HG02884 (cell line): ENCODE data around the gene TLR1.
"Not testable (repeated sequence)": the region's sequence is repeated elsewhere in the genome, so short reads cannot be mapped to it uniquely, and the experiment has no call there.

Source experiments
- ATAC-seq: cut with Tn5 transposase; IDR thresholded peaks from one replicate; pipeline ENCODE4 v1.9.1; 2021; ENCODE audit warnings: mild to moderate bottlenecking, moderate library complexity; ENCODE audit not compliant: unreplicated experiment

TLR1 gene

GRCh38 chr4:38775326-38775725 is 29.3 kb downstream of the TLR1 start:
- ATAC-seq, result no peak

- no peak for ATAC-seq
Measured at GRCh38 chr4:38774181-38774955, 30.2 kb downstream of the TLR1 start.

- not testable (repeated sequence) for ATAC-seq
Measured at GRCh38 chr4:38770281-38770680, 34.3 kb downstream of the TLR1 start.

GRCh38 chr4:38769857-38770256 is 34.7 kb downstream of the TLR1 start:
- no peak for ATAC-seq

- ATAC-seq, result no peak
Measured at GRCh38 chr4:38769441-38769840, 35.1 kb downstream of the TLR1 start.

GRCh38 chr4:38768968-38769394 is 35.6 kb downstream of the TLR1 start:
- no peak for ATAC-seq

GRCh38 chr4:38766940-38767339 is 37.7 kb downstream of the TLR1 start:
- not testable (repeated sequence) for ATAC-seq

GRCh38 chr4:38765382-38765781 is 39.2 kb downstream of the TLR1 start:
- ATAC-seq, result no peak

- ATAC-seq, result no peak
Measured at GRCh38 chr4:38764277-38764676, 40.3 kb downstream of the TLR1 start.

GRCh38 chr4:38762560-38762959 is 42.0 kb downstream of the TLR1 start:
- peak; percentile 32 for ATAC-seq

GRCh38 chr4:38759790-38760122 is 44.8 kb downstream of the TLR1 start:
- no peak for ATAC-seq

- no peak for ATAC-seq
Measured at GRCh38 chr4:38759113-38759789, 45.3 kb downstream of the TLR1 start.

GRCh38 chr4:38757945-38758600 is 46.5 kb downstream of the TLR1 start:
- no peak for ATAC-seq

GRCh38 chr4:38752941-38753806 is 51.4 kb downstream of the TLR1 start:
- no peak for ATAC-seq

GRCh38 chr4:38752372-38752940 is 52.1 kb downstream of the TLR1 start:
- peak; percentile 96 for ATAC-seq

GRCh38 chr4:38751341-38752010 is 53.1 kb downstream of the TLR1 start:
- ATAC-seq, result no peak

GRCh38 chr4:38749336-38749735 is 55.3 kb downstream of the TLR1 start:
- ATAC-seq, result no peak

- ATAC-seq, result no peak
Measured at GRCh38 chr4:38747629-38748028, 57.0 kb downstream of the TLR1 start.
